ENCODE measurements around the gene DDX41. TPM values are rescaled to one million over a fixed set of nuclear protein-coding genes. Genes with fewer than 3 reads are reported as not detected.

The DDX41 gene
- total and polyA plus RNA-seq, 2 of the 13 experiments (the other 11 are each of a cell fraction or from before 2014, with no cell fraction given): 62.8 to 105 TPM

DNA sequence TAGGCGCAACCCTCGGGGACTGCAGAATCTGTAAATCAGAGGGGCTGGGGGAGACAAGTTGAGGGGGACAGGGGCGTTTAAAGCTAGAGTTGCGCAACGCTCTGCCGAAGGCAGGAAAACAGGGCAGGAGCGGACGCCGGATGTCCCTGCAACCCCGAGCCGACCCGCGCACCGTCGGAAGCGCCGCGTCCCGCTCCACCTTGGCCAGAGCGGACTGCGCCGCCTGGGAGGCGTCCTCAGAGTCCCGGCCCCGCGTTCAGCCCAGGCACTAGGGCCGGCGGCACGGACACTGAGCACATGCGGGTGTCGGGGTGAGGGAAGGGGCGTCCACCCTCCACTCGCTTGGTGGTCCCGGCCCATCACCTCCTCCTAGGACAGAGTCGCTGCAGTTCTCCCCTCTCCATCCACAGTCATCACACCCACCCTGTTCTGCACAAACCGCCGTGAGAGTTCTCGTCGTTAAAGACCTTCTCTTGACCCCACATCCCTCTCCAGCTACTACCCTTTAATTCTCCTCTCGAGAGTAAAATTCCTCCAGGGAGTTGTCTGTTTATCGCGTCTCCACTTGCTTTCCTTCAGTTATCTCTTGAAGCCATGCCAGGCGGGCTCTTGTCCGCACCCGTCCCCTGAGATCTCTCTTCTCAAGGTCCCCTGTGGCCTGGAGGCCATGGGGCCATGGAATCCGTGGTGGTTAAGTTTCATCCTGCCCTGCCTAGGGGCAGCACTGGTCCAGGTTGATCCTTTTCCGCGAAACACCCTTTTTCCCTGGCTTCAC is 18.6 kb downstream of the DDX41 start (continued):
- TF ChIP-seq TFDP1 (CRISPR knock-in tag; IDR thresholded peaks at IDR 0.05; ENCODE audit: borderline replicate concordance) (no peak), RAD51 (IDR thresholded peaks at IDR 0.05; ENCODE audit: borderline replicate concordance) (no peak), SOX6 (IDR thresholded peaks at IDR 0.05) (no peak), SOX6 (CRISPR knock-in tag; IDR thresholded peaks at IDR 0.05) (no peak), BRCA1 (CRISPR knock-in tag; IDR thresholded peaks at IDR 0.05) (no peak), RFXAP (CRISPR knock-in tag; IDR thresholded peaks at IDR 0.05; ENCODE audit: borderline replicate concordance) (no peak), NAIF1 (CRISPR knock-in tag; IDR thresholded peaks at IDR 0.05; ENCODE audit: borderline replicate concordance) (no peak), PBX3 (CRISPR knock-in tag; IDR thresholded peaks at IDR 0.05; ENCODE audit: borderline replicate concordance) (no peak), ZNF558 (CRISPR knock-in tag; IDR thresholded peaks at IDR 0.05; ENCODE audit: borderline replicate concordance) (no peak), ZBTB46 (CRISPR knock-in tag; IDR thresholded peaks at IDR 0.05; ENCODE audit: borderline replicate concordance) (no peak)
- TF ChIP-seq, protein P1, sequence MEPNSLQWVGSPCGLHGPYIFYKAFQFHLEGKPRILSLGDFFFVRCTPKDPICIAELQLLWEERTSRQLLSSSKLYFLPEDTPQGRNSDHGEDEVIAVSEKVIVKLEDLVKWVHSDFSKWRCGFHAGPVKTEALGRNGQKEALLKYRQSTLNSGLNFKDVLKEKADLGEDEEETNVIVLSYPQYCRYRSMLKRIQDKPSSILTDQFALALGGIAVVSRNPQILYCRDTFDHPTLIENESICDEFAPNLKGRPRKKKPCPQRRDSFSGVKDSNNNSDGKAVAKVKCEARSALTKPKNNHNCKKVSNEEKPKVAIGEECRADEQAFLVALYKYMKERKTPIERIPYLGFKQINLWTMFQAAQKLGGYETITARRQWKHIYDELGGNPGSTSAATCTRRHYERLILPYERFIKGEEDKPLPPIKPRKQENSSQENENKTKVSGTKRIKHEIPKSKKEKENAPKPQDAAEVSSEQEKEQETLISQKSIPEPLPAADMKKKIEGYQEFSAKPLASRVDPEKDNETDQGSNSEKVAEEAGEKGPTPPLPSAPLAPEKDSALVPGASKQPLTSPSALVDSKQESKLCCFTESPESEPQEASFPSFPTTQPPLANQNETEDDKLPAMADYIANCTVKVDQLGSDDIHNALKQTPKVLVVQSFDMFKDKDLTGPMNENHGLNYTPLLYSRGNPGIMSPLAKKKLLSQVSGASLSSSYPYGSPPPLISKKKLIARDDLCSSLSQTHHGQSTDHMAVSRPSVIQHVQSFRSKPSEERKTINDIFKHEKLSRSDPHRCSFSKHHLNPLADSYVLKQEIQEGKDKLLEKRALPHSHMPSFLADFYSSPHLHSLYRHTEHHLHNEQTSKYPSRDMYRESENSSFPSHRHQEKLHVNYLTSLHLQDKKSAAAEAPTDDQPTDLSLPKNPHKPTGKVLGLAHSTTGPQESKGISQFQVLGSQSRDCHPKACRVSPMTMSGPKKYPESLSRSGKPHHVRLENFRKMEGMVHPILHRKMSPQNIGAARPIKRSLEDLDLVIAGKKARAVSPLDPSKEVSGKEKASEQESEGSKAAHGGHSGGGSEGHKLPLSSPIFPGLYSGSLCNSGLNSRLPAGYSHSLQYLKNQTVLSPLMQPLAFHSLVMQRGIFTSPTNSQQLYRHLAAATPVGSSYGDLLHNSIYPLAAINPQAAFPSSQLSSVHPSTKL (CRISPR knock-in tag; IDR thresholded peaks at IDR 0.05): no peak
- TF ChIP-seq, protein P2, sequence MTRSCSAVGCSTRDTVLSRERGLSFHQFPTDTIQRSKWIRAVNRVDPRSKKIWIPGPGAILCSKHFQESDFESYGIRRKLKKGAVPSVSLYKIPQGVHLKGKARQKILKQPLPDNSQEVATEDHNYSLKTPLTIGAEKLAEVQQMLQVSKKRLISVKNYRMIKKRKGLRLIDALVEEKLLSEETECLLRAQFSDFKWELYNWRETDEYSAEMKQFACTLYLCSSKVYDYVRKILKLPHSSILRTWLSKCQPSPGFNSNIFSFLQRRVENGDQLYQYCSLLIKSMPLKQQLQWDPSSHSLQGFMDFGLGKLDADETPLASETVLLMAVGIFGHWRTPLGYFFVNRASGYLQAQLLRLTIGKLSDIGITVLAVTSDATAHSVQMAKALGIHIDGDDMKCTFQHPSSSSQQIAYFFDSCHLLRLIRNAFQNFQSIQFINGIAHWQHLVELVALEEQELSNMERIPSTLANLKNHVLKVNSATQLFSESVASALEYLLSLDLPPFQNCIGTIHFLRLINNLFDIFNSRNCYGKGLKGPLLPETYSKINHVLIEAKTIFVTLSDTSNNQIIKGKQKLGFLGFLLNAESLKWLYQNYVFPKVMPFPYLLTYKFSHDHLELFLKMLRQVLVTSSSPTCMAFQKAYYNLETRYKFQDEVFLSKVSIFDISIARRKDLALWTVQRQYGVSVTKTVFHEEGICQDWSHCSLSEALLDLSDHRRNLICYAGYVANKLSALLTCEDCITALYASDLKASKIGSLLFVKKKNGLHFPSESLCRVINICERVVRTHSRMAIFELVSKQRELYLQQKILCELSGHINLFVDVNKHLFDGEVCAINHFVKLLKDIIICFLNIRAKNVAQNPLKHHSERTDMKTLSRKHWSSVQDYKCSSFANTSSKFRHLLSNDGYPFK (CRISPR knock-in tag; IDR thresholded peaks at IDR 0.05; ENCODE audit: borderline replicate concordance): peak; percentile 35; the same call in 1 of the 2 replicates
- TF ChIP-seq, protein P3, sequence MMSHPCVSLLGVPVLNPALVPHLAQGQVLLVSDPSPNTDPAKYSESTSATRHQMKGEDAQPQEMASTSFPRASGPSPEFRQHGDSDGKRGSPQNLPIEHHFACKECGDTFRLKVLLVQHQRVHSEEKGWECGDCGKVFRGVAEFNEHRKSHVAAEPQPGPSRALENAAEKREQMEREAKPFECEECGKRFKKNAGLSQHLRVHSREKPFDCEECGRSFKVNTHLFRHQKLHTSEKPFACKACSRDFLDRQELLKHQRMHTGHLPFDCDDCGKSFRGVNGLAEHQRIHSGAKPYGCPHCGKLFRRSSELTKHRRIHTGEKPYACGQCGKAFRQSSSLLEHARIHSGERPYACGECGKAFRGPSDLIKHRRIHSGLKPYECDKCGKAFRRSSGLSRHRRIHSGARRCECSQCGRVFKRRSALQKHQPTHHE (CRISPR knock-in tag; IDR thresholded peaks at IDR 0.05; ENCODE audit: borderline replicate concordance): no peak
- TF ChIP-seq, protein P4, sequence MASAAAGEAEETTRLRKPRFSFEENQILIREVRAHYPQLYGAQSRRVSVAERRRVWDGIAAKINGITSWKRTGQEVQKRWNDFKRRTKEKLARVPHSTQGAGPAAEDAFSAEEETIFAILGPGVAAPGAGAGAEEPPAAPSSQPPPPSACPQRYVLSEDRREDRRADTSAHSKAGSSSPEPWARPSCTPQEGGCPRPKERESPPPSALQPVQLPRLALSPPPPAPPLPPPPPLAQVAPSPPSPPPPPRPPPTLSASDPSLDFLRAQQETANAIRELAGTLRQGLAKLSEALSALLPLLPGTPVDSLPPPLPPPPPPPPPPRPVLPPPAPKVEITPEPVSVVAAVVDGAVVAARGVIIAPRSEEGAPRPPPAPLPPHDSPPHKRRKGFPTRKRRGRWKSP (CRISPR knock-in tag; IDR thresholded peaks at IDR 0.05): no peak

Measured in HepG2 (cell line).